SU-DHL-6 (cell line): ENCODE measurements around the gene EPB41L2.

Experiments
- CTCF ChIP-seq: fragments of 200-600 bp; sonication (generic); IDR thresholded peaks from one replicate; pipeline ENCODE4 v1.5.1; 2017; ENCODE audit warnings: antibody characterized with exemption, mild to moderate bottlenecking, low read length, moderate library complexity; ENCODE audit not compliant: insufficient read depth, poor library complexity, severe bottlenecking
- EZH2phosphoT487 ChIP-seq: fragments of 200-600 bp; sonication (generic), shearing (Covaris generic); conservative IDR thresholded peaks from 2 replicates; pipeline ENCODE4 v1.6.1; 2018; ENCODE audit warnings: mild to moderate bottlenecking, antibody characterized with exemption, low read length, moderate library complexity, mixed read lengths

- TF ChIP-seq CTCF (no peak), EZH2phosphoT487 (no peak)
These were observed 226.9 kb downstream of the EPB41L2 start for GRCh38 chr6:130836055-130836640.
